ENCODE data around the gene NAPEPLD.

NAPEPLD gene

DNA sequence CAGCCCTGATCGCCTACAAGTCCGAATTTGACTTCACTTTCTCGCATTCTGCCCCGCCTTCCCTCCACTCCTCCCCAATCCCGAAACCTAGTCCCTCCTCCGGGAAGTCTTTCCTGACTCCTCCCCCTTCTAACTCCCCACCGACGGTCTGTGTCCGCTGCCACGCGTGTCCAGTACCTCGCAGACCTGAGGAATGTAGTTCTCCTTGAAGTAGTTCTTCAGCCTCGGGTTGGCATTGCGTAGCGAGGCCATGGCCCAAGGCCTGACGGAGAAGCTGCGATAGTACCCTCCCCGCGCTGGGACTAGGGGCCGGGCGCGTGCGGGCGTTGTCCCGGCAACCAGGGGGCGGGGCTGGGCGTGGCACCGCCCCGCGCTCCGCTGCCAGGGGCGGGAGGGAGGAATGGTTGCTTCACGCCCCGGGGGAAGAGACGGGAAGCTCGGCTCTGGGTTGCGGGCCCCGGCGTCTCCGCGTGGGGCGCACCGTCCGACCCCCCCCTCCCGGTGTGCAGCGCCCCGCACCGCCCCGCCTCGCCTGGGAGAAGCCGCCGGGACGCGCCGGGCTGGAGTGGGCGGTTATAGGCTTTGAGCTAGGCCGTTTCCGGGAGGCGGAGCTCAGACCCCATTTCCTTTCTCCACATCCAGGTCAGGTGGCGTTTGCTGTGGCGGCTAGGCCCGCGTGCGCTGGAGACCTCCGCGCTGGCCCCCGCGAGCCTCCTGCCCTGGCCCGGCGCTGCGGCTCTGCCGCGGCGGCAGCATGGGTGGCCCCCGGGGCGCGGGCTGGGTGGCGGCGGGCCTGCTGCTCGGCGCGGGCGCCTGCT is 74.2 kb downstream of the NAPEPLD start, which contains the start of the genes ARMC10 and FBXL13:
ARMC10 (plus strand) TSS at position 622 of the 818 bp plus-strand sequence; CDS start at position 755, 133 bp downstream.
FBXL13 (minus strand) TSS at position 278 of the 818 bp plus-strand sequence.
- Histone ChIP-seq H3K36me3 (replicated peaks; ENCODE audit: insufficient read depth, low read length) (no peaks in the 10 kb centered on the region), H3K27ac (ENCODE audit: low read length) (peak within 1 kb of the TSS; percentile 72; the same call in 1 of the 2 replicates), H3F3A (ENCODE audit: insufficient read depth, low read length) (peaks cover 8% of the 10 kb centered on the region), H3K9me3 (replicated peaks; ENCODE audit: insufficient read depth, low read length) (no peaks in the 10 kb centered on the region), H2AFZ (ENCODE audit: low read length) (peak within 1 kb of the TSS; percentile 99), H3K27me3 (replicated peaks; ENCODE audit: insufficient read depth, low read length) (no peaks in the 10 kb centered on the region), H4K20me1 (ENCODE audit: insufficient read depth, low read length) (no peaks in the 10 kb centered on the region), H3K79me2 (ENCODE audit: low read length) (peaks cover 24% of the 10 kb centered on the region), H3K4me3 (ENCODE audit: low read length) (peak within 1 kb of the TSS; percentile 98), H3K4me1 (ENCODE audit: low read length) (peaks cover 12% of the 10 kb centered on the region), H3K9me2 (replicated peaks; ENCODE audit: insufficient read depth, low read length) (no peaks in the 10 kb centered on the region), H3K9ac (ENCODE audit: low read length) (peak within 1 kb of the TSS; percentile 77), H3K4me2 (ENCODE audit: low read depth, low read length) (peak within 1 kb of the TSS; percentile 87)
- peak; percentile 91 for DNase-seq
- TF ChIP-seq, protein P1, sequence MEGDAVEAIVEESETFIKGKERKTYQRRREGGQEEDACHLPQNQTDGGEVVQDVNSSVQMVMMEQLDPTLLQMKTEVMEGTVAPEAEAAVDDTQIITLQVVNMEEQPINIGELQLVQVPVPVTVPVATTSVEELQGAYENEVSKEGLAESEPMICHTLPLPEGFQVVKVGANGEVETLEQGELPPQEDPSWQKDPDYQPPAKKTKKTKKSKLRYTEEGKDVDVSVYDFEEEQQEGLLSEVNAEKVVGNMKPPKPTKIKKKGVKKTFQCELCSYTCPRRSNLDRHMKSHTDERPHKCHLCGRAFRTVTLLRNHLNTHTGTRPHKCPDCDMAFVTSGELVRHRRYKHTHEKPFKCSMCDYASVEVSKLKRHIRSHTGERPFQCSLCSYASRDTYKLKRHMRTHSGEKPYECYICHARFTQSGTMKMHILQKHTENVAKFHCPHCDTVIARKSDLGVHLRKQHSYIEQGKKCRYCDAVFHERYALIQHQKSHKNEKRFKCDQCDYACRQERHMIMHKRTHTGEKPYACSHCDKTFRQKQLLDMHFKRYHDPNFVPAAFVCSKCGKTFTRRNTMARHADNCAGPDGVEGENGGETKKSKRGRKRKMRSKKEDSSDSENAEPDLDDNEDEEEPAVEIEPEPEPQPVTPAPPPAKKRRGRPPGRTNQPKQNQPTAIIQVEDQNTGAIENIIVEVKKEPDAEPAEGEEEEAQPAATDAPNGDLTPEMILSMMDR (IDR thresholded peaks at IDR 0.05; ENCODE audit: low read length) = no peak; the same call in 1 of the 2 replicates
- TF ChIP-seq EZH2 (optimal IDR thresholded peaks at IDR 0.05; ENCODE audit: low read depth, low read length) = no peak
- no peak for TF ChIP-seq EZH2phosphoT487 (IDR thresholded peaks at IDR 0.05; ENCODE audit: low read length)

DNA sequence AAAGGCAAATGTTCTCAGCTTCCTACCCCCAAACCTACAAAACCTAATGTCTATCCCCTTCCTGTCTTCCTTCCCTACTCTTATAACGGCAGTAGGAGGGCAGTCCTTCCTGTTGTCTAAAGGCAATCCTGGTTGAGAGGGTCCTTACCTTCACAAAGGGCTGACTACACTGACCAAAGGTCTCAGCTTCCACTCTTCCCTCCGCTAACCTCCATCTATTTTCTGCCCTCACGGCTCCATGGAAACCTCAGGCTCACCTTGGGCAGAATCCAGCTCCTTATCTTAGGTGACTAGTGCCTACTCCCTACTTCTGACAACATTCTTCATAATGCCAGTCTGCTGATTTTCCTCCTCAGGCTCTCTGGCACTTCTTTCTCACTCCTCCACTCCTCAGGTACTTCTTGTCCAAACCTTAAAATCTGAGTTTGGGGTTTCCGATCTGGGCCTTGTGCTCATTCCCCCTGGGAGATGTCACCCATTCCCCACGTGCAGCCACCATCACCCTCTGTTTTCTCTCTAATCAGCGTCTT is 74.8 kb downstream of the NAPEPLD start:
- Histone ChIP-seq H3K36me3 (replicated peaks; ENCODE audit: insufficient read depth, low read length) (no peaks in the 10 kb centered on the region), H3F3A (ENCODE audit: insufficient read depth, low read length) (peaks cover 8% of the 10 kb centered on the region), H3K4me3 (ENCODE audit: low read length) (peak overlapping the region; percentile 98), H3K27me3 (replicated peaks; ENCODE audit: insufficient read depth, low read length) (no peaks in the 10 kb centered on the region), H3K79me2 (ENCODE audit: low read length) (peaks cover 24% of the 10 kb centered on the region), H3K9ac (ENCODE audit: low read length) (peak overlapping the region; percentile 73; the same call in 1 of the 2 replicates), H3K9me3 (replicated peaks; ENCODE audit: insufficient read depth, low read length) (no peaks in the 10 kb centered on the region), H3K4me1 (ENCODE audit: low read length) (peaks cover 12% of the 10 kb centered on the region), H2AFZ (ENCODE audit: low read length) (peak overlapping the region; percentile 99), H3K4me2 (ENCODE audit: low read depth, low read length) (peak overlapping the region; percentile 87), H3K9me2 (replicated peaks; ENCODE audit: insufficient read depth, low read length) (no peaks in the 10 kb centered on the region), H4K20me1 (ENCODE audit: insufficient read depth, low read length) (no peaks in the 10 kb centered on the region), H3K27ac (ENCODE audit: low read length) (peak overlapping the region; percentile 72; the same call in 1 of the 2 replicates)
- no peak for TF ChIP-seq EZH2phosphoT487 (IDR thresholded peaks at IDR 0.05; ENCODE audit: low read length)
- no peak for TF ChIP-seq EZH2 (optimal IDR thresholded peaks at IDR 0.05; ENCODE audit: low read depth, low read length)
- TF ChIP-seq, protein P1 (IDR thresholded peaks at IDR 0.05; ENCODE audit: low read length) = no peak
- no peak for DNase-seq

DNA sequence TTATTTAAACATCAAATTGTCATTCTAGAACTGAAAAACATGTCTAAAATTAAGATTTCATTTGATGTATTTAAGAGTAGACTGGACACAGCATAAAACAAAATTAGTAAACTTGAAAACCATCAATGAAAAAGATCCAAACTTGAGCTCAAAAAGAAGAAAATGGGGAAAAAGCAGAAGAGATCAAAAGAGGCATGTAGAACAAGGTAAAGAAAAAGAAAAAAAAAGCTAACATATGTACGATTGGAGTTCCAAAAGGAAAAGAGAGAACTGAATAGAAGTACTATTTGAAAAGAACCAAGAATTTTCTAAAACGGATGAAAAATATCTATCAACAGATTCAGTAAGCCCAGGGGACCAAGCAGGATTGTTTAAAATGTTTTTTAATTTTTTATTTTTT is 77.9 kb downstream of the NAPEPLD start:
- no peak overlapping the region for H3K4me2 ChIP-seq (ENCODE audit: low read depth, low read length)
- H3K27ac ChIP-seq (ENCODE audit: low read length) = no peak overlapping the region
- H3K4me3 ChIP-seq (ENCODE audit: low read length) = no peak overlapping the region
- H4K20me1 ChIP-seq (ENCODE audit: insufficient read depth, low read length) = no peaks in the 10 kb centered on the region
- H3K9ac ChIP-seq (ENCODE audit: low read length) = no peak overlapping the region
- DNase-seq = no peak
- H2AFZ ChIP-seq (ENCODE audit: low read length) = no peak overlapping the region
- peaks cover 7% of the 10 kb centered on the region for H3K79me2 ChIP-seq (ENCODE audit: low read length)
- no peaks in the 10 kb centered on the region for H3K27me3 ChIP-seq (replicated peaks; ENCODE audit: insufficient read depth, low read length)
- H3K9me3 ChIP-seq (replicated peaks; ENCODE audit: insufficient read depth, low read length) = no peaks in the 10 kb centered on the region
- no peaks in the 10 kb centered on the region for H3K9me2 ChIP-seq (replicated peaks; ENCODE audit: insufficient read depth, low read length)
- H3K36me3 ChIP-seq (replicated peaks; ENCODE audit: insufficient read depth, low read length) = no peaks in the 10 kb centered on the region
- H3F3A ChIP-seq (ENCODE audit: insufficient read depth, low read length) = peaks cover 8% of the 10 kb centered on the region
- TF ChIP-seq EZH2phosphoT487 (IDR thresholded peaks at IDR 0.05; ENCODE audit: low read length) (no peak), EZH2 (optimal IDR thresholded peaks at IDR 0.05; ENCODE audit: low read depth, low read length) (no peak)
- TF ChIP-seq, protein P1 (IDR thresholded peaks at IDR 0.05; ENCODE audit: low read length) = no peak
- peaks cover 9% of the 10 kb centered on the region for H3K4me1 ChIP-seq (ENCODE audit: low read length)
